Measurements from ENCODE around the gene DYRK1A. TPM values are rescaled to one million over a fixed set of nuclear protein-coding genes. Genes with fewer than 3 reads are reported as not detected.
A peak's percentile ranks its signal among the peaks of the same experiment; 100 is the strongest.

The DYRK1A gene
- total RNA-seq, 2 experiments from 2014 or later = 47.6 to 51.1 TPM

GRCh38 chr21:37553078-37553481 is 186.5 kb downstream of the DYRK1A start:
- no peaks in the 10 kb centered on the region for H3K36me3 Mint-ChIP-seq
- no peaks in the 10 kb centered on the region for H3K9me3 Mint-ChIP-seq
- no peak overlapping the region for H3K27ac Mint-ChIP-seq
- peaks cover 6% of the 10 kb centered on the region for H3K27me3 Mint-ChIP-seq
- H3K4me3 Mint-ChIP-seq = no peak overlapping the region
- ChIA-PET POLR2A (interaction anchor here (1.2 kb wide), 1 partner anchor 11 kb away, joined by 3 read pairs; no protein-coding TSS in a partner anchor), CTCF (interaction anchor here (2.7 kb wide), 1 partner anchor 11 kb away, joined by 10 read pairs; no protein-coding TSS in a partner anchor)
- no peak for DNase-seq
- no peaks in the 10 kb centered on the region for H3K4me1 Mint-ChIP-seq (ENCODE audit: low read depth)
- intact Hi-C loops (cut with micrococcal nuclease) = no loop called here

- Mint-ChIP-seq H3K27ac (no peak overlapping the region), H3K4me1 (ENCODE audit: low read depth) (no peaks in the 10 kb centered on the region), H3K9me3 (no peaks in the 10 kb centered on the region), H3K27me3 (peaks cover 6% of the 10 kb centered on the region), H3K36me3 (no peaks in the 10 kb centered on the region), H3K4me3 (no peak overlapping the region)
- CTCF ChIA-PET = interaction anchor here (2.7 kb wide), 1 partner anchor 9 kb away, joined by 10 read pairs; no protein-coding TSS in a partner anchor
- DNase-seq = no peak
- intact Hi-C loops (cut with micrococcal nuclease) = no loop called here
- POLR2A ChIA-PET = no interaction called here
Observed at GRCh38 chr21:37554661-37555379, 188.2 kb downstream of the DYRK1A start.

GRCh38 chr21:37555672-37556261 is 189.2 kb downstream of the DYRK1A start:
- CTCF ChIA-PET = interaction anchor here (2.7 kb wide), 1 partner anchor 8 kb away, joined by 10 read pairs; no protein-coding TSS in a partner anchor
- no peaks in the 10 kb centered on the region for H3K36me3 Mint-ChIP-seq
- H3K9me3 Mint-ChIP-seq = no peaks in the 10 kb centered on the region
- intact Hi-C loops (cut with micrococcal nuclease) = no loop called here
- H3K4me1 Mint-ChIP-seq (ENCODE audit: low read depth) = no peaks in the 10 kb centered on the region
- POLR2A ChIA-PET = no interaction called here
- no peak overlapping the region for H3K4me3 Mint-ChIP-seq
- peaks cover 6% of the 10 kb centered on the region for H3K27me3 Mint-ChIP-seq
- DNase-seq = no peak
- no peak overlapping the region for H3K27ac Mint-ChIP-seq

GRCh38 chr21:37557261-37557950 is 190.8 kb downstream of the DYRK1A start:
- Mint-ChIP-seq H3K4me3 (no peak overlapping the region), H3K4me1 (ENCODE audit: low read depth) (no peaks in the 10 kb centered on the region), H3K36me3 (no peaks in the 10 kb centered on the region), H3K9me3 (no peaks in the 10 kb centered on the region), H3K27ac (no peak overlapping the region), H3K27me3 (peaks cover 6% of the 10 kb centered on the region)
- ChIA-PET CTCF (no interaction called here), POLR2A (no interaction called here)
- no peak for DNase-seq
- intact Hi-C loops (cut with micrococcal nuclease) = no loop called here

GRCh38 chr21:37558676-37559211 is 192.2 kb downstream of the DYRK1A start:
- CTCF ChIA-PET = no interaction called here
- POLR2A ChIA-PET = no interaction called here
- H3K27me3 Mint-ChIP-seq = peaks cover 4% of the 10 kb centered on the region

GRCh38 chr21:37560385-37560784 is 193.8 kb downstream of the DYRK1A start:
- Mint-ChIP-seq H3K36me3 (no peaks in the 10 kb centered on the region), H3K9me3 (no peaks in the 10 kb centered on the region), H3K27ac (no peak overlapping the region), H3K27me3 (no peaks in the 10 kb centered on the region), H3K4me3 (no peak overlapping the region), H3K4me1 (ENCODE audit: low read depth) (peaks cover 19% of the 10 kb centered on the region)
- ChIA-PET CTCF (no interaction called here), POLR2A (no interaction called here)
- intact Hi-C loops (cut with micrococcal nuclease) = loop anchor here (5.0 to 10.0 kb wide), 5 partner anchors 58 to 1784 kb away; partner anchors contain the start of genes HMGN1, PIGP and TTC3
- no peak for DNase-seq

More at GRCh38 chr21:37558676-37559211, 192.2 kb downstream of the DYRK1A start:
- DNase-seq = no peak
- peaks cover 6% of the 10 kb centered on the region for H3K4me1 Mint-ChIP-seq (ENCODE audit: low read depth)
- H3K4me3 Mint-ChIP-seq = no peak overlapping the region
- H3K27ac Mint-ChIP-seq = no peak overlapping the region
- no peaks in the 10 kb centered on the region for H3K36me3 Mint-ChIP-seq
- no peaks in the 10 kb centered on the region for H3K9me3 Mint-ChIP-seq
- intact Hi-C loops (cut with micrococcal nuclease) = no loop called here

- POLR2A ChIA-PET = no interaction called here
- Mint-ChIP-seq H3K4me1 (ENCODE audit: low read depth) (peaks cover 25% of the 10 kb centered on the region), H3K27me3 (no peaks in the 10 kb centered on the region), H3K36me3 (no peaks in the 10 kb centered on the region), H3K4me3 (no peak overlapping the region), H3K27ac (no peak overlapping the region), H3K9me3 (no peaks in the 10 kb centered on the region)
- no peak for DNase-seq
- CTCF ChIA-PET = no interaction called here
- intact Hi-C loops (cut with micrococcal nuclease) = loop anchor here (5.0 to 10.0 kb wide), 5 partner anchors 59 to 1783 kb away; partner anchors contain the start of genes HMGN1, PIGP and TTC3
Observed at GRCh38 chr21:37561506-37561905, 194.9 kb downstream of the DYRK1A start.

GRCh38 chr21:37561941-37562919 is 195.7 kb downstream of the DYRK1A start:
- intact Hi-C loops (cut with micrococcal nuclease) = loop anchor here (5.0 to 10.0 kb wide), 5 partner anchors 60 to 1783 kb away; partner anchors contain the start of genes HMGN1, PIGP and TTC3
- Mint-ChIP-seq H3K9me3 (no peaks in the 10 kb centered on the region), H3K27ac (peak overlapping the region; percentile 100), H3K36me3 (no peaks in the 10 kb centered on the region), H3K27me3 (no peaks in the 10 kb centered on the region), H3K4me3 (peak overlapping the region; percentile 93), H3K4me1 (ENCODE audit: low read depth) (peaks cover 25% of the 10 kb centered on the region)
- ChIA-PET POLR2A (interaction anchor here (1.1 kb wide), 1 partner anchor 197 kb away, joined by 3 read pairs; no protein-coding TSS in a partner anchor), CTCF (interaction anchor here (0.9 to 2.4 kb wide), 5 partner anchors 20 to 596 kb away, joined by 3 to 6 read pairs (median 5); partner anchors contain the start of genes DYRK1A and HLCS)
- no peak for DNase-seq

- intact Hi-C loops (cut with micrococcal nuclease) = loop anchor here (1.0 to 10.0 kb wide), 6 partner anchors 61 to 1782 kb away; partner anchors contain the start of genes HMGN1, PIGP and TTC3
- Mint-ChIP-seq H3K9me3 (no peaks in the 10 kb centered on the region), H3K36me3 (no peaks in the 10 kb centered on the region), H3K27me3 (no peaks in the 10 kb centered on the region), H3K4me1 (ENCODE audit: low read depth) (peaks cover 25% of the 10 kb centered on the region), H3K4me3 (peak overlapping the region; percentile 93), H3K27ac (peak overlapping the region; percentile 100)
- POLR2A ChIA-PET = interaction anchor here (0.5 to 2.5 kb wide), 16 partner anchors 9 to 491 kb away, joined by 3 to 18 read pairs (median 4); partner anchors contain the start of genes DYRK1A and VPS26C
- DNase-seq = no peak
- CTCF ChIA-PET = interaction anchor here (0.8 to 2.4 kb wide), 17 partner anchors 8 to 597 kb away, joined by 3 to 15 read pairs (median 5); partner anchors contain the start of genes DYRK1A, HLCS and VPS26C
Observed at GRCh38 chr21:37562920-37563640, 196.5 kb downstream of the DYRK1A start.

GRCh38 chr21:37563641-37564340 is 197.2 kb downstream of the DYRK1A start:
- Mint-ChIP-seq H3K27me3 (no peaks in the 10 kb centered on the region), H3K27ac (peak overlapping the region; percentile 100), H3K36me3 (no peaks in the 10 kb centered on the region), H3K4me3 (peak overlapping the region; percentile 93), H3K4me1 (ENCODE audit: low read depth) (peaks cover 25% of the 10 kb centered on the region), H3K9me3 (no peaks in the 10 kb centered on the region)
- DNase-seq = peak; percentile 94
- POLR2A ChIA-PET = interaction anchor here (0.5 to 2.5 kb wide), 19 partner anchors 10 to 574 kb away, joined by 3 to 18 read pairs (median 4); partner anchors contain the start of genes DYRK1A and VPS26C
- CTCF ChIA-PET = interaction anchor here (0.6 to 2.4 kb wide), 29 partner anchors 9 to 627 kb away, joined by 3 to 15 read pairs (median 4); partner anchors contain the start of genes DYRK1A, HLCS and VPS26C
- intact Hi-C loops (cut with micrococcal nuclease) = loop anchor here (1.0 to 10.0 kb wide), 10 partner anchors 61 to 1781 kb away; partner anchors contain the start of genes DOP1B, DYRK1A, HMGN1 and PIGP
